A172 (cell line): ENCODE data around the gene KIZ. TPM values are rescaled to one million over a fixed set of nuclear protein-coding genes. Genes with fewer than 3 reads are reported as not detected.
"Not testable (repeated sequence)": the region's sequence is repeated elsewhere in the genome, so short reads cannot be mapped to it uniquely, and the experiment has no call there.

Source experiments
- DNase-seq: peaks from one replicate; pipeline ENCODE4 v3.0.0-alpha.2; 2015; ENCODE audit warnings: low spot score
- total RNA-seq: library from RNA; depleted of rRNA; stranded (reverse); fragments of >200 nt; shearing (Covaris generic); gene quantifications from 2 replicates; pipeline ENCODE4 v1.2.3, GENCODE V29; 2014

Gene KIZ
- total RNA-seq, 1 experiment from 2014 or later = 20.7 TPM

GRCh38 chr20:21137078-21137477, 11.2 kb downstream of the KIZ start:
- no peak for DNase-seq

DNA sequence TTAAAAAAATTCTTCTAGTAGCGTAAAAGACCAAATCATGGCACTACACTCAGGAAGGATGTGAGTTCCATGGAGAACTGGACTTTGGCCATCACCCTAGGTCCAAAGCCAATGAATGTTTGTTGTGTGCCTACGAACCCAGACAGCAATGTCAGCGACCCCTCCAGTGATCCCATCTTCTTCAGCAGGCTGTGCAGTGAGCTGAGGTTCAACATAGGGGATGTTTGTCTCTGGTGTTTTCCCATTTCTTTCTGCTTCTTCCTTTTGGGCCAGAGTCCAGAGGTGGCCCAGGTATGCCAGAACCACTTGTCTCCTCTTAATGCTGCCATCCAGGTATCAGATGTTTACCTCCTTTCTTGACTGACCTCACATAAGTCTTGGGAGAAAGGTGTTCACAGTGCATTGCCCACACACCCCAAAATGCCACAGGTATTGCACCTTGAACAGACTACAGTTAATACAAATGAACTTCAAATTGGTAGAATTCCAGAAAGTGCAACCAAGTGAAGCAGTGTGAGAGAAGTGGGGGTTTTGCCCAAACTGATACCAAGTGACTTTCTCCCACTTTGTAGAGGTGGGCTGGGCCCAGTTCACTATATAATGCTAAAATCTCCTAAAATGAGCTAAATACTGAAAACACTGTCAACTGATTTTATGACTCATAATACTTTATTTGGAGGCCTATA, 14.1 kb downstream of the KIZ start:
- no peak for DNase-seq

- no peak for DNase-seq
These were observed 15.9 kb downstream of the KIZ start for GRCh38 chr20:21141825-21142224.

DNA sequence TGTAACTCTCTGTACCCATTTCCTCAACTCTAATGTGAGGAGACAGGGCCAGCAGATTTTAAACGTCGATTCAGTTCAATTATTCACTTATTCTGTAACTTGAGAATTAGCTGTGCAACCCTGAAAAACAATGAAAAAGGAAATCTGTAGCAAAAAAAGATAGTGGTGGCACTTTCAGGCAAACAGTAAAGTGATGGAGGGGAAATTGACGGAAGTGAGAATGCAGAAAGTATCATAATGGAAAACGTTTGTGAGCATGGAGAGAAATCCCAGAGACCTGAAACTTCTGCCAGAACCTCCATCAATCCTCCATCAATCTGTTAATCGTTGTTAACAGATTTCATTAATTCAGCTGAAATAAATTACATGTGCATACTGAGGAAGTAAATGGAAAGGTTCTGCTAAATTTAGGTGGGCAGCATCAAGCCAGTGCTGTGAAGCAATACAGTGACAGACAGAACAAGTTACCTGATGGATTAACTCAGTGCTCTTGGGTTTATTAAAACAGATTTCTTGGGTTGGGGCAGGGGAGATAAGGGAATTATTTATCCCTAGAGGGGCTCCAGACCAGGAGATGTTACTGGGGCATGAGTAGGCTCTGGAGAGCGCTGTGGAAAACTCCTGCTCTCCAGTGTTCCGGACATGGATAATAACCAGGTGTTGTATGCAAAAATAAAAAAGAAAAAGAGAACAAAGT, 17.5 kb downstream of the KIZ start:
- DNase-seq = no peak

- DNase-seq = no peak
These were observed 19.5 kb downstream of the KIZ start for GRCh38 chr20:21145424-21145823.

DNA sequence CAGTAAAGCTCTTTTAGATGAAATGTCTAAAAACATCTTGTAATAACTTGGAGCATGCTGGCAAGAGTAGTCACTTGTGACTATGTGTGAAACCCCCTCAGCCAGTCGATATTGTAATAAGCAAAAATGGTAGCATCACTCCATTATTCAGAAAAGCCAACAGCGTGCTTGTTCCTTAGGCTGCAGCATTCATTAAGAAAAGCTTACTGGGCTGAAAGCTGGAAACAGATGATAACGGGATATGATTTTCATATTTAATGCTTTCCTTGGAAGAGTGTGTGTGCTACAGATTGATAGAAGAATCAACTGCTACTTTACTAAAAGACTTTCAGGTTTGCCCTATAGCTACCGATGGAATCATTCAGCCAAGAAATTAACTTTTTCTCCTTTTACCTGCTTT, 20.3 kb downstream of the KIZ start:
- no peak for DNase-seq

DNA sequence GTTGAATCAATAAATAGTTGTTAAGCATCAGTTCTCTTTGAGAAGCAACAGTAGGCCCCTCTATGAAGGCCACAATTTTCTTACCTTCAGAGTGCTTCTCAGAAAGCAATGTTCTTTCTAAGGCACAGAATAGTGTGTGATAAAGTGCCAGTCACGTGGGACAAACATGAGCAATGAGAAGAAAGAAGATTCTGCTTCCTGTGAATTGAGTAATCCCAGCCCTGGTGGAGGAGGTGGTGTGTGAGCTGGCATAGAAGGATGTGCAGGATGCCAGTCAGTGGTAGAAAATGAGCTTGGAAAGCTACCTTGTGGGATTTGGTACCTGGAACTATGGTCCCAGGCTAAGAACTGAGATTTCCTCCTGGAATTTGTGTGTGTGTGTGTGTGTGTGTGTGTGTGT, 21.7 kb downstream of the KIZ start:
- peak; percentile 33 for DNase-seq

GRCh38 chr20:21149344-21149743, 23.5 kb downstream of the KIZ start:
- DNase-seq = no peak

GRCh38 chr20:21151791-21152190, 25.9 kb downstream of the KIZ start:
- no peak for DNase-seq

DNA sequence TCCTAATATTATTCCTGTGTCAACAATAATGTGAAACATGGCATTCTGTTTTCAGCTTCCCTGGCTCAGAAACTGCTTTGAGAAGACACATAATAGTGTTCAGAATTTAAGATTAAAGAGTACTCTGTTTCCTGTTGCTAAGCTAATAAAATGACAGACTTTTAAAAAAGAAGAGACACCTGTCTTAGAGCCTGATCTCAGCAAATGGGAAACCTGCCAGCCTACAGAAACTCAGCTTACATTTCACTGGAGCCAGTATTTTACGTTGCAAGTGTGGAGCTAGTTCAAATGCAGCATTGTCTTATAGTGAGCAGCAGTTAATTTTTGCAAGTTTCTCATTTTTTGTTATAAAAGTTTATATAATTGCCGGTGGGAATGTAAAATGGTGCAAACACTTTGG, 28.8 kb downstream of the KIZ start:
- no peak for DNase-seq

DNA sequence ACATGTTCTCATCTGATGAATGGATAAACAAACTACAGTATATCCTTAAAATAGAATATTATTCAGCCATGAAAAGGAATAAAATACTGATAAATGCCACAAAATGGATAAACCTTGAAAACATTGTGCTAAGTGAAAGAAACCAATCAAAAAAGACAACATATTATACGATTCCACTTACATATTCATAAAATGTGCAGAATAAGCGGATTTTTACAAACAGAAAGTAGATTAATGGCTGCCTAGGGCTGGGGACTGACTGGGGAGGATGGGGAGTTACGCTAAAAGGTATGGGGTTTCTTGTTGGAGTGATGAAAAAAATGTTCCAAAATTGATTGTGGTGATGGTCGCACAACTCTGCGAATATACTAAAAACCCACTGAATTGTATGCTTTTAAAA, 29.4 kb downstream of the KIZ start:
- no peak for DNase-seq

- DNase-seq = peak; percentile 37
These were observed 30.4 kb downstream of the KIZ start for GRCh38 chr20:21156266-21156665.

DNA sequence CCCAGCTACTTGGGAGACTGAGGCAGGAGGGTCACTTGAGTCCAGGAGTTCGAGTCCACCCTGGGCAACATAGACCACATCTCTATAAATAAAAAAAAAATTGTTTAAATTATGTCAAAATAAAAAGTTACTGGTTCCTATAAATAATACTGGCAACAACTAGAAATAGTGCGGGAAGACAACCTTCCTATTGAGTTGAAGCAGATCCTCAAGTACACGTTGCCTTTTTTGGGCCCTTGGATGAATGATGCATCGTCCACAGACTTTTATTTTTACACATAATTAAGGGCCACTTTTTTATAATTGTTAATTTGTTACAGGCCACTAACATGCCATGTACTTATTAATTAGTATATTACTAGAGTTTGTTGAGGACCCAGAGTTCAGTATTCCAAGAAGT, 31.1 kb downstream of the KIZ start:
- DNase-seq = no peak

DNA sequence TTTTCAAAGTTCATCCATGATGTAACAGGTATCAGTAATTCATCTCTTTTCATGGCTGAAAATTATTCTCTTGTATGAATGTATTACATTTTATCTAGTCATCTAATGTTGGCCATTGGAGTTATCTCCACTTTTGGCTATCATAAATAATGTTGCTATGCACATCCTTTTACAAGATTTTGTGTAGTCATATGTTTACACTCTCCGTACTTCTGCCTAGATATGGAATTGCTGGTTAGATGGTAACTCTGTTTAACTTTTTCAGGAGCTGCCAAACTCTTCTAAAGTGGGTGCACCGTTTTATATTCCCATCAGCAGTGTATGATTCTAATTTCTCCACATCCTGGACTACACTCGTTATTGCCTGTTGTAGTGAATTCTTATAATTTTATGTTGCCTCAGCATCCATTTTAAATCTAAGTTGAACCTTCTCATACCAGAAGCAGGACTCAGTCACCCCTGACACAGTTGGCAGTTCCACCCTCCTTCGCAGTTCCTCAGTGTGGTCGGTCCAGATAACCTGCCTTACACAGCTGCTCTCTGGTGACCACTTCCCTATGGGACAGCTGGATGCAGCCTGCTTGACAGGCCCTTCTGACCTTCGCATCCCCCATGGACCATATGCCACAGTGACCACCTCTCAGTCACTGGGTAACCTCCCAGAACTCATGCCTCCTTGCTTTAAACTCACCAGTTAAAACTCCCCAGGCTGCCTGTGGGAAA, 33.9 kb downstream of the KIZ start:
- no peak for DNase-seq

GRCh38 chr20:21161926-21162325, 36.0 kb downstream of the KIZ start:
- no peak for DNase-seq

GRCh38 chr20:21162631-21163030, 36.7 kb downstream of the KIZ start:
- DNase-seq = no peak

GRCh38 chr20:21166801-21167200, 40.9 kb downstream of the KIZ start:
- DNase-seq = peak; percentile 48

DNA sequence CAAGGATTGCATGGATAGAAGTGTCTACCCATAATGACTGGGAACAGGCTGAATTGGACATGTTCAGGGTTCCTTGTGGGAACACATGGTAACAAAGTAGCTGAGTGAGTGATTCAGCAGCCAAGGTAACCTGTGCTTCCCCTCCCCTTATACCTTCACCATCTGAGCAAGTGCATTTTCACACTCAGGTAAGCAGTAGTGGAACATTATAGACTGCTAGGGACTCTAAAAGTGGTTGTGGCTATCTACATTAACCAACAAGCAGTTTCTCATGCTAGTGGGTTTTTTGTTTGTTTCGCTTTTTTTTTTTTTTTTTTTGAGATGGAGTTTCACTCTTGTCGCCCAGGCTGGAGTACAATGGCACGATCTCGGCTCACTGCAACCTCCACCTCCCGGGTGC, 41.4 kb downstream of the KIZ start:
- no peak for DNase-seq

- DNase-seq = not testable (repeated sequence)
These were observed 42.2 kb downstream of the KIZ start for GRCh38 chr20:21168061-21168460.

- no peak for DNase-seq
These were observed 46.7 kb downstream of the KIZ start for GRCh38 chr20:21172626-21173025.

DNA sequence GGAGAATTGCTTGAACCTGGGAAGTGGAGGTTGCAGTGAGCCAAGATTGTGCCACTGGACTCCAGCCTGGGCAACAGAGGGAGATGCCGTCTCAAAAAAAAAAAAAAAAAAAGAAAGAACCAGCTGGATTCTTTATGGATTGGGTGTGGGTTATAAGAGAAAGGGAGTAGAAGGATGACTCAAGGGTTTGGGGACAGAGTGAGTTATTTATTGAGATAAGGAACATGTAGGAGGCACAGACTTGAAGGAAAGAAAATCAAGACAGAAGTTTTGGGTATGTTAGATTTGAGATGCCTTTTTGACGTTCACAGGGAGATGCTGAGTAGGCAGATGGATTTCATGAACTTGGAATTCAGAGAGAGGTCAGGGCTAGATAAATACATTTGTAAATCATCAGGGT, 47.6 kb downstream of the KIZ start:
- DNase-seq = peak; percentile 51

DNA sequence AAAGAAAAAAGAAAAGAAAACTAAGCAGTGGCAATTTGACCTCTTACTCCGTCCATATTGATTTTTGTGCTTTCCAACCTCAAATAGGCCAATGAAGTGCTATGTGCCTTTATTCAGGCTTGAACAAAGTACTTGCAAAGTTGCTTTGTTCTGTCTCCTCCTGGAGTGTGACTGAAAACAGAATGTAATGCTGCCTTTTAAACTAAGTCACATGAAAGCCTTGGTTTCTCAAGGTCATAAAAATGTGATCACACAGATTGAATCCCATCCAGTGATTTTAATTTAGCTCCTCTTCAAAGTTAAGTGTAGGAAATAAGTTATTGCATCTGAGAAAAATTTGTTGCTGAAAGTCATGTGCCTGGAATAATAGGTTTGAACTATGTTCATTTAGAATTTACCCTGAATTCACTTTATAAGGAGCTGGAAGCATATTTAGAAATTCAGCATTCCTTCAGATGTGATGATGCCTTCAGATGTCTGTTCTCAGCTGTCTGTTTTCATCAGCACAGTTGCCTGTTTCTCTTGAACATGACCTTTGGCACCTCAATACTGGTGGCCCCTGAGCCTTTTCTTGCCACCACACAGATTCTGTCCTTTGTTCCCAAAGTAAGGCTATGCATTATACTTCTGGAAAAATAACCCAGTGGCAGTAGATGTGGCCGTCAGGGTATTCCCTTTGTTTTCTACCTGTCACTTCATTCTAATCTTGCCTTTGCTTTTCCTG, 48.8 kb downstream of the KIZ start:
- DNase-seq = no peak
